ENCODE data around the gene MACROD1.

MACROD1 gene

DNA sequence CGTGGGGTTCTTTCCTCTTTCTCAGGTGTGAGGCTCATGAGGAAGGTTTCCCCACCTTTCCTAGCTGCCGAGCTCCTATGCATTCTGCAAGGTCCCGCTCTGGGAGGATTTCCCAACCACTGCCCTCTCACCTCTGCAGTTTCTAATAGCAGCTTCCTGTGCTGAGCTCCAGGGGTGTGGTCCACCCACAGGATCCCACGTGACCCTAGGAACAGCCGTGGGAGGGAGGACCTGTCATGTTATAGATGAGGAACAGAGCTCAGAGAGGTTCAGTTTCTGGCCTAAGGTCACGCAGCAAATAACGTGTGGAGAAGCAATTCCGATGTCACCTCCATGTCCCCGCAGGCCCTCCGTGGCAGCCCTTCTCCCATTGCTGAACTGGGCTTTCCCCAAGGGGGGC, 91.7 kb downstream of the MACROD1 start:
- in situ Hi-C loops (cut with HindIII; ENCODE audit: low sequenced_read_pairs) = loop anchor here (10.0 kb wide), 1 partner anchor 69 kb away; no protein-coding TSS in a partner anchor
- TF ChIP-seq, protein P1, sequence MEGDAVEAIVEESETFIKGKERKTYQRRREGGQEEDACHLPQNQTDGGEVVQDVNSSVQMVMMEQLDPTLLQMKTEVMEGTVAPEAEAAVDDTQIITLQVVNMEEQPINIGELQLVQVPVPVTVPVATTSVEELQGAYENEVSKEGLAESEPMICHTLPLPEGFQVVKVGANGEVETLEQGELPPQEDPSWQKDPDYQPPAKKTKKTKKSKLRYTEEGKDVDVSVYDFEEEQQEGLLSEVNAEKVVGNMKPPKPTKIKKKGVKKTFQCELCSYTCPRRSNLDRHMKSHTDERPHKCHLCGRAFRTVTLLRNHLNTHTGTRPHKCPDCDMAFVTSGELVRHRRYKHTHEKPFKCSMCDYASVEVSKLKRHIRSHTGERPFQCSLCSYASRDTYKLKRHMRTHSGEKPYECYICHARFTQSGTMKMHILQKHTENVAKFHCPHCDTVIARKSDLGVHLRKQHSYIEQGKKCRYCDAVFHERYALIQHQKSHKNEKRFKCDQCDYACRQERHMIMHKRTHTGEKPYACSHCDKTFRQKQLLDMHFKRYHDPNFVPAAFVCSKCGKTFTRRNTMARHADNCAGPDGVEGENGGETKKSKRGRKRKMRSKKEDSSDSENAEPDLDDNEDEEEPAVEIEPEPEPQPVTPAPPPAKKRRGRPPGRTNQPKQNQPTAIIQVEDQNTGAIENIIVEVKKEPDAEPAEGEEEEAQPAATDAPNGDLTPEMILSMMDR (IDR thresholded peaks at IDR 0.05; ENCODE audit: low read depth, low read length, missing control alignments) = no peak
- no peak overlapping the region for H3K4me3 ChIP-seq (ENCODE audit: low read depth, low read length)
- no peak for DNase-seq (ENCODE audit: low read depth)

DNA sequence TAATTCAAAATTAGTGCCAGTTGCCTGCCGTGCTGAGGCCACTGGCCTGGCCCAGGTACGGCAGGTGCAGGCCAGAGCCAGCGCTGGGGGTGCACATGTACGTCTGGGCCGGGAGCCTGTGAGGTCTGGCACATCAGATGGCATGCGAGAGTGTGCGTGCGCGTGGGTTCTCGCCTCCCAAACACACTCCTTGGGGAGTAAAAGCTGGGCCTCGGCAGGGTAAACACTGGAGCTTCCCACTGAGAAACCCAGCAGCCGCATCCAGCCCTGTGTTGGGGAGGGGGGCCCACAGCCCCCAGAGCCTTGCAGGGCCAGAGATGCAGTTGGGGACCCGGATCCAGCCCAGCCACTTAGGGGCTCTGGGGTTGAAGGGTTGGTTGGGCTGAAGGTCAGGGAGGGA, 92.4 kb downstream of the MACROD1 start:
- DNase-seq (ENCODE audit: low read depth) = no peak
- in situ Hi-C loops (cut with HindIII; ENCODE audit: low sequenced_read_pairs) = loop anchor here (10.0 kb wide), 1 partner anchor 69 kb away; no protein-coding TSS in a partner anchor
- no peak overlapping the region for H3K4me3 ChIP-seq (ENCODE audit: low read depth, low read length)
- TF ChIP-seq, protein P1 (IDR thresholded peaks at IDR 0.05; ENCODE audit: low read depth, low read length, missing control alignments) = no peak

DNA sequence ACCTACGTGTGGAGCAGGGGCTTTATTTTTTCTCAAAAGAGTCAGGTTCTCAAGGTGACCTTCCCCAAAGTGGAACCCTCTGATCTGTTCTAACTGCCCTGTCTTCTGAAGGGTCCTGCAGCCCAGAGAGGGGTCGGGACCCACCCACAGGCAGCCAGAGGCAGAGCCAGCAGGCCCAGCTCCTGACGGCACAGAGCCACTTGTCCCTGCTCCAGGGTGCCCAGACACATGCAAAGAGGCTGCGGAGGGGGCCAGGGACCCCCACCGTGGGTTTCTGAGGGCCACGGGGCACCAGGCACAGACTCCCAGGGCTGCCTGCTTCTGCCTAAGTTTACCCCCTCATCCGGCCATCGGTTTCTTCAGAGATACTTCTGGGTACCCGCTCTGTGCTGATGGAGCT, 93.0 kb downstream of the MACROD1 start:
- in situ Hi-C loops (cut with HindIII; ENCODE audit: low sequenced_read_pairs) = loop anchor here (10.0 kb wide), 1 partner anchor 68 kb away; no protein-coding TSS in a partner anchor
- DNase-seq (ENCODE audit: low read depth) = no peak
- TF ChIP-seq, protein P1 (IDR thresholded peaks at IDR 0.05; ENCODE audit: low read depth, low read length, missing control alignments) = no peak
- H3K4me3 ChIP-seq (ENCODE audit: low read depth, low read length) = no peak overlapping the region

DNA sequence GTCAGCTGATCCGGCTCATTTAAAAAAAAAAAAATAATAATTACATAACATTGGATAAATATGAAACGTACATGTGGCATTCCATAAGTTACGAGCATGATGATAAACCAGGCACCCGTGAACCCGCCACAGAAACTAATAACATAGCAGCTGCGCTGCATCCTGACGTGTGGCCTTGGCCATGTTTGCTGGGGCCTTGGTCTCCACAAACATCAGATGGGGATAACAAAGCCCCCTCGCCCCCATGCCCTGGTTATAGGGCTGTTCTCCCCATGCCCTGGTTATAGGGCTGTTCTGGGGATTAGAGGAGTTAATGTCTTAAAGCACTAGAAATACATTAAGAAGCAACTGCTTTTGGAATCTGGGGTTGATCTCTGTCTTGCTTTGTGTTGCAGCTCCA, 93.5 kb downstream of the MACROD1 start:
- no peak overlapping the region for H3K4me3 ChIP-seq (ENCODE audit: low read depth, low read length)
- in situ Hi-C loops (cut with HindIII; ENCODE audit: low sequenced_read_pairs) = loop anchor here (10.0 kb wide), 1 partner anchor 68 kb away; no protein-coding TSS in a partner anchor
- TF ChIP-seq, protein P1 (IDR thresholded peaks at IDR 0.05; ENCODE audit: low read depth, low read length, missing control alignments) = no peak
- no peak for DNase-seq (ENCODE audit: low read depth)

DNA sequence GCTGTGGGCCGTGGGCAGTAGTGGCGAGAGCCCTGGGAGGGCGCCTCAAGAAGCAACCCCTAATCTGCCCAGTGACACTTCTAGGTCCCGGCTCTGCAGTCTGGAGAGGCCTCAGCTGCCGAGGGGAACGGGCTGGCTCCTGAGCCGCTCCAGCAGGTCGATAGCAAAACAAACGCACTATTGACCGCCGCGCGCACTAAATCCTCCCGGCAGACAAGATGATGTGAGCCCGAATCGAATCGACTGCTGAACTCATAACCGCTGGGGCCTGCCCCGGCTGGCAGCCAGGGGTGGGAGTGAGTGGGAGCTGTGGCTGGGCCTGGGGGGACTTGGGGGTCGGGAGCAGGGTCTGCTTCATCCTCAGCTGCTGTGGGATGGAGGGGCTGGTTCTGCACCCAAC, 94.1 kb downstream of the MACROD1 start:
- TF ChIP-seq, protein P1 (IDR thresholded peaks at IDR 0.05; ENCODE audit: low read depth, low read length, missing control alignments) = no peak
- in situ Hi-C loops (cut with HindIII; ENCODE audit: low sequenced_read_pairs) = loop anchor here (10.0 kb wide), 1 partner anchor 67 kb away; no protein-coding TSS in a partner anchor
- H3K4me3 ChIP-seq (ENCODE audit: low read depth, low read length) = no peak overlapping the region
- DNase-seq (ENCODE audit: low read depth) = no peak

DNA sequence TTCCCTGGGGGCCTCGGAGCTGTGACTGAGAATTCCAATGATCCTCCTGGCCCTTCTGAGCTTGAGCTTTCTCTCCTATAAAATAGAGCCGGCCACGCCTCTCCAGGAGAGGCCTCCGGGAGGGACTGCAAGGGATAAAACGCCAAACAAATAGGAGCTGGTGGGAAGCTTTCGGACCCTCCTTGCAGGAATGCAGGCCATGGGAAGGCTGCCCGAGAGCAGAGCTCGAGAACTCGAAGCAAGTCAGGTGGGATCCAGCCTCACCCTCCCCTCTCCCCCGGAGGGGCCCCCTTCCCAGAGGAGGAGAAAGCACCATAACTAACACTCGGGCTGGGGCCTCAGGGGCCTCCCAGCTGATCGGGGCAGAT, 95.6 kb downstream of the MACROD1 start:
- TF ChIP-seq, protein P1 (IDR thresholded peaks at IDR 0.05; ENCODE audit: low read depth, low read length, missing control alignments) = no peak
- in situ Hi-C loops (cut with HindIII; ENCODE audit: low sequenced_read_pairs) = loop anchor here (10.0 kb wide), 1 partner anchor 65 kb away; no protein-coding TSS in a partner anchor
- no peak for DNase-seq (ENCODE audit: low read depth)
- no peak overlapping the region for H3K4me3 ChIP-seq (ENCODE audit: low read depth, low read length)
